HG02623 (cell line): Measurements from ENCODE around the gene LRP11.
"Not testable (repeated sequence)": the region's sequence is repeated elsewhere in the genome, so short reads cannot be mapped to it uniquely, and the experiment has no call there.

Source experiments
- ATAC-seq: cut with Tn5 transposase; IDR thresholded peaks from one replicate; pipeline ENCODE4 v1.9.1; 2021; ENCODE audit warnings: moderate library complexity; ENCODE audit not compliant: unreplicated experiment

LRP11 gene, protein sequence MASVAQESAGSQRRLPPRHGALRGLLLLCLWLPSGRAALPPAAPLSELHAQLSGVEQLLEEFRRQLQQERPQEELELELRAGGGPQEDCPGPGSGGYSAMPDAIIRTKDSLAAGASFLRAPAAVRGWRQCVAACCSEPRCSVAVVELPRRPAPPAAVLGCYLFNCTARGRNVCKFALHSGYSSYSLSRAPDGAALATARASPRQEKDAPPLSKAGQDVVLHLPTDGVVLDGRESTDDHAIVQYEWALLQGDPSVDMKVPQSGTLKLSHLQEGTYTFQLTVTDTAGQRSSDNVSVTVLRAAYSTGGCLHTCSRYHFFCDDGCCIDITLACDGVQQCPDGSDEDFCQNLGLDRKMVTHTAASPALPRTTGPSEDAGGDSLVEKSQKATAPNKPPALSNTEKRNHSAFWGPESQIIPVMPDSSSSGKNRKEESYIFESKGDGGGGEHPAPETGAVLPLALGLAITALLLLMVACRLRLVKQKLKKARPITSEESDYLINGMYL

DNA sequence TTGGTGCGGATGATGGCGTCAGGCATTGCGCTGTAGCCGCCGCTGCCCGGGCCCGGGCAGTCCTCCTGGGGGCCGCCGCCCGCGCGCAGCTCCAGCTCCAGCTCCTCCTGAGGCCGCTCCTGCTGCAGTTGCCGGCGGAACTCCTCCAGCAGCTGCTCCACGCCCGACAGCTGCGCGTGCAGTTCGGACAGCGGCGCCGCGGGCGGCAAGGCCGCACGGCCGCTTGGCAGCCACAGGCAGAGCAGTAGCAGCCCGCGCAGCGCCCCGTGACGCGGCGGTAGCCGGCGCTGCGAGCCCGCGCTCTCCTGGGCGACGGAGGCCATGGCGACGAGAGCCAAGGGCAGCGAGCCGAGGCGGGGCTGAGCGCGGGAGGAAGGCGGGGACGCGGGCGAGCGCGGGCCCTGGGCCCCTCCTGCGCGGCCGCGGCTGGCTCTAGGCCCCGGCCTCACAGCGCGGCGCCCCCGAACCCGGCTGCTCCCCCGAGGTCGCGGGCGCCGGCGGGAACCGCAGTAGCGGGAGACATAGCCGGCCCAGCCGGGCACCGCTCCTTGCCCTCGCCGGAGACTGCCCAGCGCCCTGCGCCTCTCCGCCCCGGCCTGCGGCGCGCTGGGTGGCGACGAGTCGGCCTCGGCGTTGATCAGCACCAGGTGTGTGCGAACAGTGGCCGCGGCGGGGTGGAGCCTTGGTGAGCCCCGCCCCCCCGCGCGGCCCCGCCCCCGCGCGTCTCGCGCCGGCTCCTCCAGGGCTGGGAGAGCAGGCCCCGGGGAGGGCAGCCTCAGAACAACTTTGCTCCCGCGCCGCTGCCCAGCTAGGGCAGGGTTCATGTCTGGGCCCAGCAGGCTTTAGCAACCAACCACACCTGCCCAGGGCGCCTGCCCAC lies at the start of gene LRP11:
TSS of gene LRP11 (minus strand) at position 662 of the 880 bp plus-strand sequence. CDS start at position 323, 339 bp downstream.
- ATAC-seq = peak; percentile 74

DNA sequence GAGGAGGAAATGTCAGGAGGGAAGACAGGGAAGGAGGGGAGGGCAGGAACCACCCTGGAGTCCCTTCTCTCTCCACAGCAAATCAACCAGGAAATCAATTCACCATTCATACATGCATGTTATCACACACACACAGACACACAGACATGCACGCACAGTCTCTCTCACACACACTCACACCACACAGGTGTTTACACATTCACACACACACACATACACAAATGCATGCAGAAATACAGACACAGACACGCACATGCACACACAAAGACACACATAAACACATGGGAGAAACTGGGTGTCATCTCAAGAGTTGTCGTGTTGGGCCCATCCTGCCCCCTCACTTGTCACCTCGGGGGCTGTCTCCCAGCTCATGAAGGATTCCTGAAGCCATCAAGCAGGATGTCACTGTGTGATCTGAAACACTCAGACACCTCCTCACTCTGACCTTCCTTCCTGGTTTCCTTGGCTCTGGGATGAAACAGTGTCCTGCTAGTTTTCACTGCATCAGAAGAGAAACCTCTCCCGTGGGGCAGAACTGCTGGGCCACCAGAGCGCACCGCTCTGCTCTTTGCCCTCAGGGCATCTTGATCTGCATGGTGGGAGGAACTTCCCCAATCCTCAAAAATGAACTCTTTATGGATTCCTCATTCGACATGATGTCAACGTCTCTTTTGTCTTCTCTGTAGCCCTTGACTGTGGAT lies 49.5 kb upstream of the LRP11 start:
- ATAC-seq = no peak

DNA sequence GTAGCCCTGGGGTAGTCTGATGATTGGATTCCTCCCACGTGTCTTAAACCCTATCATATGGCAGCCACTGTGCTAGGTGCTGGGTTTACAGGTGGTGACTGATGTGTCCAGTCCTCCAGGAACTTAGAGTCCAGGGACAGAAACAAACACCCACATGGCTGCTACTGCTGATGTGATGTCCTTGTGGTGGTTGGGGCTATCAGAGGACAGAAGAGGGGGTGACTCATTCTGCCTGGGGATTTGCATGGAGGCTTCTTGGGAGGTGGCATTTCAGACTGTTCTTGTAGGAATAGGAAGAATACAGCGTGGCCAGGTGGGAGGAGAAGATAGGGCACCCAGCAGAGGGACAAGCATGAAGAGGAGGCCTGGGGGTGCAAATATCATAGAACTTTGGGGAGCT lies 48.9 kb upstream of the LRP11 start:
- ATAC-seq = no peak

DNA sequence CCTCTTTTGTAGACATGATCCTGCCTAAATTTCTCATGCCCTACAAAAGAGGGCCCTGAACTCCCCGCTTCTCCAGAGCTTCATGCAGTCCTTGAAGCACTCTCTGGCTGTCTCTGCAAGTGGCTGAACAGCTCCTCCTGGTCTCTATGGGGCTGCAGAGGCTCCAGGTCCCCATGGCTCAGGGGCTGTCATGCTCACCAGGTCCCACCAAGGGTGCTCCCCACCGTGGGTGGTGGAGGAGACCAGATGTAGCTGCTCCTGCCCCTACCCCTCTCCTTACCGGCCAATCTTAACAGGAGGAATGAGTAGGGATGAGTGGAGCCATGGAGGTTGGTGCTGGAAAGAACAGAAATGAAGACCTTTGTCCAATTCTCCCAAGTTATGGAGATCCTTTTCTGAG lies 48.5 kb upstream of the LRP11 start:
- not testable (repeated sequence) for ATAC-seq

DNA sequence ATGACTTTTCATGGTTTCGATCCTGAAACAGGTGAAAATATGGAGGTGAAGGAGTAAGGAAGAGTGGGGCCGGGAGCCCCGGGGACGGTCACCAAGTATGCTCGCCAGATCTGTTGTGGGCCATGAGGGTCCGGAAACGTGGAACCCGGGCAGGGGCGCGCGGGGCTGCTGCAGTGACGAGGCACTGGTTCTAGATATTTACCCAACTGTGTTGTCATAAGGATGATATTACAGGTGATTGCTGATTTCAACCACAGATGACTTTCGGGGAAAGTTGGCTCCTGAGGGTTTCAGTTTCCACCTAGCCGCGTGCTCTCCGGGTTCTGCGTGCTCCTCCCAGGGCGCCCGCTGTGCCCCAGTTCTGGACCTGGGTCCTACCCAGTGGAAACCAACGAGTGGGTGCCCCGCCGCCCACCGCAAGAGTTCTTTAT lies 46.6 kb upstream of the LRP11 start:
- ATAC-seq = no peak

DNA sequence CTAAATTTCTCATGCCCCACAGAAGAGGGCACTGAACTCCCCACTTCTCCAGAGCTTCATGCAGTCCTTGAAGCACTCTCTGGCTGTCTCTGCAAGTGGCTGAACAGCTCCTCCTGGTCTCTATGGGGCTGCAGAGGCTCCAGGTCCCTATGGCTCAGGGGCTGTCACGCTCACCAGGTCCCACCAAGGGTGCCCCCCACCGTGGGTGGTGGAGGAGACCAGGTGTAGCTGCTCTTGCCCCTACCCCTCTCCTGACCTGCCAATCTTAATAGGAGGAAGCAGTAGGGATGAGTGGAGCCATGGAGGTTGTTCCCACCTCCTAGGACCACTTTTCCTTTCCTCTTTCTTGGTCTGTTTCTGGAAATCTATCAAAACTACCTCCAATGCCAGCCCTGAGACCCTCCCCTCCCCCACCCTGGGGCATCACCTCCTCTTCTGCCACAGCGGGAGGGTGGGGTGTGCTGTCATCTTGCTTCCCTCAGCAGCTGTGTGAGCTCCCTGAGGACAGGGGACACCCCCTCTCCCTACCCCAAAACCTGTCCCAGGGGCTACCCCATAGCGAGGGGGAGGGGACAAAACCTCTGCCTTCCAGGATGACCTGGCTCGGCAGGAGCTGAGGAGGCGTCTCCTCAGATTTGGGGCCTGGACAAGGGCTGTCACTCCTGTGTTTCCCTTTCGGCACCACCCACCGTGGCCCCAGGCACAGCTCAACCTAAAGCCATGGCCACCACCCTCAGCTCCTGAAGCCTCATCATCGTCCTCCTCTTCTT lies 45.7 kb upstream of the LRP11 start:
- no peak for ATAC-seq

DNA sequence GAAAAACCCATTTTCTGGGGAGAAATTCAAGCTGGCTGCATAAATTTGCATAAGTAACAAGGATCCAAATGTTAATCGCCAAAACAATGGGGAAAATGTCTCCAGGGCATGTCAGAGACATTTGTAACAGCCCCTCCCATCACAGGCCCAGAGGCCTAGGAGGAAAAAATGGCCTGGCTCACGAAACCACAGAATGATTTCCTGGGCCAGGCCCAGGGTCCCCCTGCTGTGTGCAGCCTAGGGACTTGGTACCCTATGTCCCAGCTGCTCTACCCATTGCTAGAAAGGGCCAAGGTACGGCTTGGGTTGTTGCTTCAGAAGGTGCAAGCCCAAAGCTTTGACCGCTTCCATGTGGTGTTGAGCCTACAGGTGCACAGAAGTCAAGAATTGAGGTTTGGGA lies 44.3 kb upstream of the LRP11 start:
- ATAC-seq = not testable (repeated sequence)

DNA sequence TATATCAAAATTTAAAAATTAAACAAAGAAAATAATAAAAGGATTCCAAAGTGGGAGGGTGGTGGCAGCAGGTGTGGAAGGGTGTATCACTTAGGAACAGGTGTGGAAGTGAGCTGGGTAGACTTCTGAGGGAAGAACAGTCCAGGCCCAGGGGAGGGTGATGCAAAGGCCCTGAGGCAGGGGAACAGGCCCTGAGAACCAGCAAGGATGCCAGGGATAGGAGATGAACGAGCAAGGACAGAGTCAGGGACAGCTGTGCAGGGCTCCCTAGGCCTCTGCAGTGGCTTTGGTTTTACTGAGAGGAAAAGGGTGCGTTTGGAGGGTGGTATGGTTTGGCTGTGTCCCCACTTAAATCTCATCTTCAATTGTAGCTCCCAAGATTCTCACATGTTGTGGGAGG lies 43.2 kb upstream of the LRP11 start:
- no peak for ATAC-seq

DNA sequence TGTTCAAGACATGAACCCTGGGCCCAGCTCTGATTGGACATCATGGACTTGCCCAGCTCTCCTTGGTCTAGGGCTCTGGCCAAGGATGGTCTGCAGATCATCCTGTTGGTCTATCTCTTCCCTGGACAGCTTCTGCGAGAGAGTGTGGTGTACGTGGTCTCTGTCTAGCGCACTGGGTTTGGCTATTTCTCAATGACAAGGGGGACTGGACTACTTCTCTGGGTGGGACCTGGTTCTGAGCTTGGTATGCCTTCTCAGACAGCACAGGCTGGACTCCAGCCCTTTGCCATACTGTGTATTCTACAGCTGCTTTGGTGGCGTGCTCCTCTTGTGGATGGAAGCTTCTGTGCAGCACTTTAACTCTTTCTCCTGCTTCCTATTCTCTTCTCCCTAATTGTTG lies 42.2 kb upstream of the LRP11 start:
- no peak for ATAC-seq

DNA sequence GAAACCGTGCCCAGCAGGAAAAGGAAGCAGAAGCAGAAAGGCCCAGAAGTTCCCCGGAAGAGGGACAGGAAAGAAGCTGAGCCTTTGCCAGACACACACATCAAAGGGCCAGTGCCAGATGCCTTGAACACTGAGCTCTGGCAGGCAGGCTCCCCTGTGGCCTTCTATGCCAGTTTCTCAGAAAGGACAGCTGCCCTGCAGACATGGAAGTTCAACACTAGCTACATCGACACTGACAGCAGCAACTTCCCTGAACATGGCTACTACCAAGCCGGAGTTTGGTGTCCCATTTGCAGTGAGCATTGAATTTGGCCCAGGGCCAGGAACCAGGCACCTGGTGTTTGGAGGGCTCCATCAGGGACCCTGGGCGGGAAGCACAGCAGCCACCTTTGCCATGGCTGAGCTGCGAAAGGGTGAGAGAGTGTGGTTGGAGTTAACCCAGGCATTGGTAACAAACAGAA lies 41.8 kb upstream of the LRP11 start:
- no peak for ATAC-seq

DNA sequence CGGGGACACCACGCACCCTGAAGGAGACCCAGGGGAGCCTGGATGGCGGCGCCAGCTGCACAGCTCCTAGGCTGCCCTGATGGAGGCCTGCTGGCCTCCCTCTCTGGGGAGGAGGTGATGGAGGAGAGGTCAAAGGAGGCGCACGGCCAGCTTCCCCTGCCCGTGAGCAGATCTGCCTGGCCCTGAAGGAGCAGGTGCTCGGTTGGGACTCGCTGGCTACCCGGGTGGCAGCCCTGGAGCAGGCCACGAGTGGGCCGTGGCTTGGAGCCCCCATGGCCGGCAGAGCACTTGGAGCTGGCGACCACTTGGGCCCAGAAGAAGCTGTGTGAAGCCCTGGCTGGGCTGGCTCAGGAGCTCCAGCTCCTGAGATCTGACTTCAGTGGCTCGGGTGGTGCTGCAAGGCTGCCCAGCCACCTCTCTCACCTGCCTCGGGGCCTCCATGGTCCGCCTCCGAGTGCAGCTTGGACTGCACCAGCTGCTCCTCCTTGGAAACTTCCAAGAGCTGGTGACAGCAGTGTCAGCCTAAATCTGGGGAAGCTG lies 41.3 kb upstream of the LRP11 start:
- ATAC-seq = no peak

DNA sequence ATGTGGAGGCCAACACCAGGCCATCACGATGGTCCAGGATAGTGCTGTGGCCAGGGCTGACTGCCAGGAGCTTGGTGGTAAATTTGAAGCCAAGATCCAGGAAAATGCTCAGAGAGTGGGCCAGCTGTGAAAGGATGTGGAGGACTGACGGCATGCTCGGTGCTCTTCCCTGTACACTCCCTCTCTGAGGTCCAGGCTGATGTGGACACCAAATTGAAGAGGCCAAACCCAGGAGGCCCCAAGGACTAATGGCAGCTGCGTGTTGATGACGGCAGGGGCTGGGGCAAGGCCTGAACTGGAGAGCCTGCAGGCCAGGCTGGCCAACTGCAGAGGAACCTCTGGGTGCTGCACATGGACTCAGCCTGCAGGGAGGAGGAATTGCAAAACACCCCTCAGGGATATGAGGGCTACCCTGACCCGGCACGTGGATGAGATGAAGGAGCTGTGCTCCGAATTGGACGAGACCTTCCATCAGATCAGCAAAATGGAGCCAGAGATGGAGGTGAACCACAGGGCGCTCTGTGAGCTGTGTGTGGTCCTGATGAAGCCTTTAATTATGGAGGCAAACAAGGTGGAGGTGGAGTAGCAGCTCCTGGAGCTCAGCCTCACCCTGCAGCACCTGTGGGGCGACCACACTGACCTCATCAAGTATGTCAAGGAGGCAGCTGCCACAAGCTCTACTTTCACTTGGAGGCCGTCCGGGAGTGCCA lies 40.7 kb upstream of the LRP11 start:
- ATAC-seq = no peak

DNA sequence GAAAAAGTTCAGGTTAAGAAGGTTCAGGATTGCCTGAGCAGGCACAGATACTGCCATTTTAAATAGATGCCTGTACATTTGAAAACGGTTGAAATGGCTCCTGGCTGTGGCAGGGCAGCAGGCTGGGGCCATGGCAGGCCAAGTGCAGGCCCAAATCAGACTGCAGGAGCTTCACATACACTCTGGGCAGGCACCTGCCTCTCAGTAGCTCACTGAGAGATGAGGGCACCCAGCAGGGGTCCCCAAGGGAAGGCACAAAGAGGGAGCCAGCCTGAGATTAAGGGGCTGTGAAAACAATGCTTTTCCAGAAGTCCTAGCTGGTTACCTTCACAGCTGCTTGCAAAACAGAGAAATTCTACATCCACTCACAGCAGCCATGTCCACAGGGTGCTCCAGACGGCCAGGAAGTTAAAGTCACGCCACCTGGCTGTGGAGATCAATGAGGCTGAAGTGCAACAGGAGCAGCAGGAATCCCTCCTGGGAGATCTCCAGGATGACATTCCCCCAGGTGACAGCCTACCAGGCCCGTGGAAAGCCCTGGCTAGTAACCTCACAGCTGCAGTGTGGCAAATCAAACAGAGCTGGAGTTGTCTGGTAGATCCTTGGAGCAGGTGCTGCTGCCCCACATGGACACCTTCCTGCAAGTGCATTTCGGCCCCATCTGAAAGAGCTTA lies 39.9 kb upstream of the LRP11 start:
- ATAC-seq = no peak

DNA sequence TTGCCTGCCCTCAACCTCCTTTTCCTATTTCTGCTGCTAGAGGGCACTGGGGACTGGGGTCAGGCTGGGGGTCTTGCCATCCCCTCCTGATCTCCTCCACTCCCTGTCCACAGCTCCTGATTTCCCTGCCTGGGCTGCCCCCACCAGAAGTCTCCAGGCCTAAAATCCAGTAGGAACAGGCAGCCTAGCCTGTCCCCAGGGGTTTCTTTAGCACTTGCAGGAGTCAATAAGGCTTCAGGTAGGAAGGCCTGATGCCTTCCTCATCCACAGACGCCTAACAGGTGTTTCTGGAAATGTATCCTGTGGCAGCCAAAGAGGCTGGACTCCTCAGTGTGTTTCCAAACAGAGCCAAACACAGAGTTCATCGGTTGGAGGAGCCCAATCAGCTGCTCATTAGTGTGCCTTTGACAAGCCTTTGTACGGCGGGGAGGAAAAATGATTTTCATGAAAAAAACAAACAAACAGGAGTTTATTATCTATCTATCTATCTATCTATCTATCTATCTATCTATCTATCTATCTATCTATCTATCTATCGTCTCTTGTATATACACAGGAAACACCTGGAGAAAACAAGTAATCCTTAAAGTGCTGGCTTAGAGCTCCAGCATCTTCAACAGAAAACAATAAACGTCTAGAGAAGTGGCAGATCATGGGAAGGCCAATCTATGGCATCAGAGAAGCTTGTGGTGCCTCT lies 37.4 kb upstream of the LRP11 start:
- ATAC-seq = no peak

DNA sequence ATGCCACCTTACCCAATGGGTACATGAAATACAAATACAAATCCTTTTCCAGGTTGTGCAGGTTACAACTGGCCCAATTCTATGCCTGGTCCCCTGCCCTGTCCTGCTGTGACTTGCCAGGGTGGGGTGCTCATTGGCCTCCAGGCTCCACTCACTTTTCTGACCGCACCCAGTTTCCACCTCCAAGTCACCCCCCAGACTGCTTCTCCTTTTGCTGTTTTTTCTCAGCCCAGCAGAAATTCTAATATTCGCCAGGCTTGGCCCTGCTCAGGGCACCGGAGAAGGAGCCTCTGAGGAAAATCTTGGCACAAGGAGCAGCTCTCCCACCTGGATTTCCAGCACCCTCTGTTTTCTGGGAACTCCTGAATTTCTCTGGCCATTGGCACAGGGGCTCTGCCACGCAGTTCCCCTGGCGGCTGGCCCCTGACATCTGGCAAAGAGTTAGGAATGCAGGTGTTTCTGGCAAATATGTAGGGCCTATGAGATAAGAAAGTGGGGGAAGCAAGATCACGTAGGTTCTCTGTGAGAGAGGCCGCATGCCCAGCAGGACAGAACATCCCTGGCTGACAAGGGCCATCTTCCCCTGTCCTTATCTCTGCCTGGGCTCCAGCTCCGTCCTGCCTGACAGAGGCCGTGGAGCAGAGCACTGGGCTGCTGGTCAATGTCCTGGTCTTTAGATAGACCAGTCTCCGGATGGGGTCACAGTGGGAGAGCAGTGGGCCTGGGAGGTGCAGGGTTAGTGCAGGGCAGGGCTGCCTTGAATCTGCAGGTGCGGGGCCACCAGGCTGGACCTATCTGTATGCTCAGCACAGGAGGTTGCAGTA lies 36.7 kb upstream of the LRP11 start:
- no peak for ATAC-seq

DNA sequence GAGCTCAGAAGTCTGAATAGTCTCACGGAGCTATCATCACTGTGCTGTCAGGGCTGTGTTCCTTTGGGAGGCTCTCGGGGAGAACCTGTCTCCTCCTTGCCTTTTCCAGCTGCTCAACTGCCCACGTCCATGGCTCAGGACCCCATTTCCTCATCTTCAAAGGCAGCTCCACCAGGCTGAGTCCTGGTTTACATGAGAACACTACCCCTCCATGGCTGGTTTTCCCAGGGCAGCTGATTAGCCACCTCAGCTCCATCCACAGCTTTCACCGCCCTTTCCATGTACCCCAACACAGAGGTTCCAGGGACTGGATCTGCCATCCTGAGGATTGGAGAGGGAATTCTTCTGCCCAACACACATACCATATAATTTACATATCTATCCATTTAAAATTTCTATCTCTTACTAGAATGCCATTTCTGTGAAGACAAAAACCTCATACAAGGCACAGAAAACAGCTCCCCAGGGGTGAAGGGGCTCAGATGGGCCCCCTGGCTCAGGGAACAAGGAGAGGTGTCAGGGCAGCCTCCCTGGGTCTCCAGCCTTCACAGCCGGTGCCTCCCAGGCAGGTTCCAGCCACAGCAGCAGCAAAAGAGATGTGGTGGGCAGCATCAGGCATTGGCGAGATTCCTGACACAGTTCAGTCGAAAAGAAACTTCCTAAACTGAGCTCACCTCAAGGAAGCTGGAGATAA lies 35.9 kb upstream of the LRP11 start:
- no peak for ATAC-seq

DNA sequence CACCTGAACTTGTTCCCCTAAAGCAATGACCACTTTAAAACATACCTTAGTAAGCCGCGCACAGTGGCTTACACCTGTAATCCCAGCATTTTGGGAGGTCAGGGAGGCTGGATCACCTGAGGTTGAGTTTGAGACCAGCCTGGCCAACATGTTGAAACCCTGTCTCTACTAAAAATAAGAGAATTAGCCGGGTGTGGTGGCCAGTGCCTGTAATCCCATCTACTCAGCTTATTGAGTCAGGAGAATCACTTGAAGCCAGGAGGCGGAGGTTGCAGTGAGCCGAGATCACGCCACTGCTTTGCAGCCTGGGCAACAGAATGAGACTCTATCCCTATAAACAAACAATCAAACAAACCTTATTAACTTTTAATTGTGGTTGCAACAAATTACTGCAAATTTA lies 35.3 kb upstream of the LRP11 start:
- ATAC-seq = no peak
